UCSD-AML1 (cell line): Measurements from ENCODE around the gene SLC2A11.
"Not testable (repeated sequence)": the region's sequence is repeated elsewhere in the genome, so short reads cannot be mapped to it uniquely, and the experiment has no call there.

ENCODE experiments used
- DNase-seq: peaks from one replicate; lab custom pipeline; 2025; ENCODE audit not compliant: unreplicated experiment; lab: John Stamatoyannopoulos, UW

Gene SLC2A11

GRCh38 chr22:23884140-23884539 lies 26.5 kb downstream of the SLC2A11 start:
- no peak for DNase-seq

- DNase-seq: no peak
Observed at GRCh38 chr22:23888615-23889401, 31.1 kb downstream of the SLC2A11 start.

GRCh38 chr22:23889620-23890019 lies 31.9 kb downstream of the SLC2A11 start:
- no peak for DNase-seq

- no peak for DNase-seq
Observed at GRCh38 chr22:23891726-23892125, 34.1 kb downstream of the SLC2A11 start.

- DNase-seq: no peak
Observed at GRCh38 chr22:23892130-23892529, 34.5 kb downstream of the SLC2A11 start.

GRCh38 chr22:23892706-23893105 lies 35.0 kb downstream of the SLC2A11 start:
- no peak for DNase-seq

GRCh38 chr22:23893121-23893944 lies 35.7 kb downstream of the SLC2A11 start:
- no peak for DNase-seq

GRCh38 chr22:23893945-23894709 lies 36.5 kb downstream of the SLC2A11 start, which contains the start of gene MIF:
Gene MIF, plus strand, starts transcription at chr22:23894383. Its CDS starts 92 bp downstream, at chr22:23894475.
- peak; percentile 97 for DNase-seq

- DNase-seq: peak; percentile 65
Observed at GRCh38 chr22:23894710-23895598, 37.3 kb downstream of the SLC2A11 start.

- no peak for DNase-seq
Observed at GRCh38 chr22:23895599-23896144, 38.0 kb downstream of the SLC2A11 start.

- DNase-seq: no peak
Observed at GRCh38 chr22:23896166-23896522, 38.5 kb downstream of the SLC2A11 start.

- no peak for DNase-seq
Observed at GRCh38 chr22:23896523-23897186, 39.0 kb downstream of the SLC2A11 start.

- DNase-seq: no peak
Observed at GRCh38 chr22:23897320-23897719, 39.6 kb downstream of the SLC2A11 start.

GRCh38 chr22:23898006-23898974 lies 40.6 kb downstream of the SLC2A11 start:
- no peak for DNase-seq

GRCh38 chr22:23899042-23899745 lies 41.5 kb downstream of the SLC2A11 start:
- no peak for DNase-seq

- not testable (repeated sequence) for DNase-seq
Observed at GRCh38 chr22:23900227-23900626, 42.6 kb downstream of the SLC2A11 start.

- no peak for DNase-seq
Observed at GRCh38 chr22:23901600-23901999, 43.9 kb downstream of the SLC2A11 start.
